ENCODE measurements around the gene RIMKLB.
"Not testable (repeated sequence)": the region's sequence is repeated elsewhere in the genome, so short reads cannot be mapped to it uniquely, and the experiment has no call there.

RIMKLB gene

GRCh38 chr12:8820676-8821407 lies 123.1 kb downstream of the RIMKLB start:
- DNase-seq: not testable (repeated sequence)

DNA sequence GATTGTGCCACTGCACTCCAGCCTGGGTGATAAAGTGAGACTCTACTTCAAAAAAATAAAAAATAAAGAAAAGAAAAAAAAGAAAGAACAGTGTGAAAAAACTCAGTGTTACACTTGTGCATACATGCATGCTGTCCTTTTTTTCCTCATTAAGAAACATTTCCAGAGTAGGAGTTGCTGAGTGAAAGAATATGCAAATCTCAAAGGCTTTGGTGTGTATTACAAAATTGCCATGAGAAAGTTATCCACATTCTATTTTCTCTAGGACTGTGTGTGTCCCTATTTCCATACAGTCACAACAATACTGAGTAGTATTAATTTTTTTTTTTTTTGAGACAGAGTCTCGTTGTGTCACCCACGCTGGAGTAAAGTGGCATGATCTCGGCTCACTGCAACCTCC lies 123.8 kb downstream of the RIMKLB start:
- DNase-seq: no peak

DNA sequence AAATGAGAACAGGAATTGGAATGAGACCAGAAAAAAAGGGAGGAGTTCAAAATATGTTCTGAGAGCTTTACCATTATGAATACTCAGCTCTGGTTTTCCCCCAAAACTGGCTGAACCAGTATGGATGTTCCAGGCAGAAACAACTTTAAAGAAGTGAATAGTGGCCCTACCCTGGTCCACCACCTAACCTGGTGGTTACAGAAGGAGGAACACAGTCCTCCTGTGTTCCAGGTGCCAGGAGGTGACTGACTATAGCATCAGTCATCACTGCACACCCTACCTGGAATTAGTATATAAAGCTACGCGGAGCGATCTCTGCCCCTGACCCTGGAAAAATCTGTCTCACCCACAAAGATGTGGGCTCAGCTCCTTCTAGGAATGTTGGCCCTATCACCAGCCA lies 124.5 kb downstream of the RIMKLB start, which contains the start of gene A2ML1:
A2ML1 (plus strand) TSS at position 324 of the 400 bp plus-strand sequence; CDS start at position 355, 31 bp downstream.
- no peak for DNase-seq

GRCh38 chr12:8823565-8824300 lies 125.9 kb downstream of the RIMKLB start:
- DNase-seq: peak; percentile 12

DNA sequence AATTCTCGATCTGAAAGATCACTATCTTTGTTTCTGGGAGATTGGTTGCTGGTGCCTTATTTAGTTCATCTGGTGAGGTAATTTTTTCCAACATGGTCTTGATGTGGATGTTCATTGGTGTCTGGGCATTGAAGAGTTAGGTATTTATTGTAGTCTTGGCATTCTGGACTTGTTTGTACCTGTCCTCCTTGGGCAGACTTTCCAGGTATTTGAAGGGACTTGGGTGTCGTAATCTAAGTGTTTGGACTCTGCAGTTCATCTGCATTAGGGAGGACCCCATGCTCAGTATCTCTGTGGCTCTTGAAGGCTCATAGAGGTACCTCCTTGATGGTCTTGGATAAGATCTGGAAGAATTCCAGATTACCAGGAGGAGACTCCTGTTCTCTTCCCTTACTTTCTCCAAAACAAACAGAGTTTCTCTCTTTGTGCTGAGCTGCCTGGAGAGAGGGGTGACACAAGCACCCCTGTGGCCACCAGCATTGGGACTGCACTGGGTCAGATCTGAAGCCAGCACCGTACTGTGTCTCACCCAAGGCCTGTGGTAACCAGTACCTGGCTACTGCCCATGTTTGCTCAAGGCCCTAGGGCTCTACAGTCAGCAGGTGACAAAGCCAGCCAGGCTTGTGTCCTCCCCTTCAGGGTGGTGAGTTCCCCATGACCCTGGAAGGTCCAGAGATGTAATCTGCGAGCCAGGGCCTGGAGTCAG lies 129.9 kb downstream of the RIMKLB start:
- no peak for DNase-seq

DNA sequence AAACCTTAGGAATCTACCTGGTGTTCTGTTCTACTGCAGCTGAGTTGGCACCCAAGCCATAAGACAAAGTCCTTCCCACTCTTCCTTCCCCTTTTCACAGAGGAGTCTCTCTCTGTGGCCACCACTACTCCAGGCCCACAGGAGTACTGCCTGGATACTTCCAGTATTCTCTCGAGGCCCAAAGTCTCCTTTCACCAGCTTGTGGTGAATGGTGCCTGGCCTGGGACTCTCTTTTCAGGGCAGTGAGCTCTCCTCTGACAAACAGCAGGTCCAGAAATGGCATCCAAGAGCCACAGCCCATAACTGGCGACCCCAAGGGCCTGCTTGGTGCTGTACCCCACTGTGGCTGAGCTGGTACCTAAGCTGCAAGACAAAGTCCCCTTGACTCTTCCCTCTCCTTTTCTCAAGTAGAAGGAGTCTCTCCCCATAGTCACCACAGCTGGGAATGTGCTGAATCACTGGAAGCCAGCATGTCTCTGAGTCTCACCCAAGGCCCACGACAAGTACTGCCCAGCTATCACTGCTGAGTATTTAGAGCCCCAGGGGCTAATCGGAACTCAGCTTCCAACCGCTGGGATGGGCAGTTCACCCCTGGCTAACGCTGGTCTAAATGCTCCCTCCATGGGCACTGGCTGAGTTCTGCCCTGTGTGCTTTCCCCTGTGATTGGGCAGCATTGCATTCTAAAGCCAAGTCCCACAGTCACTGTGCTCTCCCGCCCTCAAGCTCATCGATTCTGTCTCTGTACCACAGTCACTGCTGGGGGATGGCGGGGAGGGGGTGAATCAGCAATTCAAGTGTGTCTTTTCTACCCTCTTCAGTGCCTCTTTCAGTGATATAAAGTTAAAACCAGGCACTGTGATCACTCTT lies 130.7 kb downstream of the RIMKLB start:
- DNase-seq: no peak

DNA sequence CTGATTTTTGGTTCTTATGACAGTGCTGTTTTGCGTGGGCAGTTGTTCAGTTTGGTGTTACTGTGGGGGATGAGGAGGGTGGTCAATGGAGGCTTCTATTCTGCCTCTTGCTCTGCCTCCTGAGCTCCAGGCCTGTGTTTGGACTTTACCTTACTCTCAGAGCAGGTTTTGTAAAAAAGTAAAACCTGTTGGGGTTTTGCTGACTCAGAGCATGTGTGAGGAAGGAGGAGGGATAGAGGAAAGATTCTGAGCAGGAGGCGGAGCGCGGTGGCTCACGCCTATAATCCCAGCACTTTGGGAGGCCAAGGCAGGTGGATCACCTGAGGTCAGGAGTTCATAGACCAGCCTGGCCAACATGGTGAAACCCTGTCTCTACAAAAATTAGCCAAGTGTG lies 131.3 kb downstream of the RIMKLB start:
- no peak for DNase-seq

DNA sequence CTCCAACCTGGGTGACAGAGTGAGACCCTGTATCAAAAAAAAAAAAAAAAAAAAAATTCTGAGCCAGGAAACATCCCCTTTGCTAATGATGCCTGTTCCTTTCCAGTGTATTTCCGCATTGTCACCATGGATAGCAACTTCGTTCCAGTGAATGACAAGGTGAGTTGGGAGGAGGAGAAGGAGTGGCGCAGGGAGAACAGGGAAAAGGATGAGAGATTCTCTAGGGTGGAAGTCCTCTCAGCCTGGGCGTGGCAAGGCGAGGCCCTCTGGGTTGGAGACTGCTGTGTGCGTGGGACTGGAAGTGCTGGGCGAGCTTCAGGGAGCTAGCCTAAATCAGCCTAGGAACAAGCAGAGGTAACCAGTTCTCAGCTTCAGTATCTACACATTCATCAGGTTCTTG lies 131.8 kb downstream of the RIMKLB start:
- DNase-seq: no peak

GRCh38 chr12:8831116-8831515 lies 133.3 kb downstream of the RIMKLB start:
- DNase-seq: no peak

GRCh38 chr12:8832500-8832899 lies 134.7 kb downstream of the RIMKLB start:
- DNase-seq: no peak
